GM18873 (cell line): ENCODE measurements around the gene PITPNC1.
"Not testable (repeated sequence)": the region's sequence is repeated elsewhere in the genome, so short reads cannot be mapped to it uniquely, and the experiment has no call there.

Source experiments
- ATAC-seq: cut with Tn5 transposase; IDR thresholded peaks from one replicate; pipeline ENCODE4 v1.9.1; 2021; ENCODE audit warnings: mild to moderate bottlenecking, moderate library complexity, moderate number of reproducible peaks; ENCODE audit not compliant: unreplicated experiment, low FRiP score

PITPNC1 gene

DNA sequence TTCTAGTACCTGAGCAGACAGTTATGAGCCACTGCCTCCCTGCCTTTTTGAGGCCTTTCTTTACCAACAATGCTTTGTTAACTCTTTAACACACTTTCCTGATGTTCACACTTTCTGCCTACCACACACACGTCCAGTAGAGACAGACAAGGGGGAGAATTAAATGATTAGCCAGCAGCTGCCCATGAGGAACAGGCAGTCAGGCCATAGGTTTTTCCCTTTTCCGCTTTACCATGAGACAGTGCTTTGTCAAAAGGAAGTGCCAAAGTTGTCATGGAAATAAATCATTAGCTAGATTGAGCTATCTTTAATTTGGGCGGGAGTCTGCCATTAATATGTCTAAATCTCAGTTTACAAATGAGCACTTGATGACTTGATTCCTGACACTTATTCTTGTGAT lies 102.1 kb downstream of the PITPNC1 start:
- ATAC-seq = no peak

DNA sequence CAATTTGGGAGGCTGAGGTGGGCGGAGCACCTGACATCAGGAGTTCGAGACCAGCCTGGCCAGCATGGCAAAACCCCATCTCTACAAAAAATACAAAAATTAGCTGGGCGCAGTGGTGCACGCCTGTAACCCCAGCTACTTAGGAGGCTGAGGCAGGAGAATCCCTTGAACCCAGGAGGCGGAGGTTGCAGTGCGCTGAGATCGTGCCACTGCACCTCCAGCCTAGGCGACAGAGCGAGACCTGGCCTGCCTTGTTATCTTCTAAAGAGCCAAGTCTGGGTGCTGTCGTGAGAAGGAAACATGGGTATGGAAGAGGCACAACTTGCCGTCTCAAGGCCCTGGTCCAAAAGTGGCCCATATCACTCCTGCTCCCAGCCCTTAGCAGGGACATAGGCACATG lies 103.9 kb downstream of the PITPNC1 start:
- not testable (repeated sequence) for ATAC-seq

DNA sequence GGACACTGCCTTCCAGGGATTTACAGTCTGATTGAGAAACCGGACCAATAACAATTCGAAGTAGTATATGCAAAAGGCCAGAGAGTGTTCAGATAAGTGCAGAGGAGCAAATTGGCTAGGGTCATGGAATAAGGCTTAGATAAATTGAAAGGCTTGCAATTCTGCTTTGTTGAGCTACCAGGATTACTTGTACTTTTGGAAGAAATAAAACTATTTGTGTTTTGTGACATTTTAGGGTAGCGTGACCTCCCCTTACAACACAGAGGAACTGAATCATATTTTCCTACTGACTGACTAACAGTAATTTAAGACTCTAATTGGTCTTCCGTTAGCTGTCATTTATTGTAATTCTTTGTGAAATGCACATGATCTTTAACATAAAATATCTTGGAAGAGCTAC lies 104.7 kb downstream of the PITPNC1 start:
- ATAC-seq = no peak

DNA sequence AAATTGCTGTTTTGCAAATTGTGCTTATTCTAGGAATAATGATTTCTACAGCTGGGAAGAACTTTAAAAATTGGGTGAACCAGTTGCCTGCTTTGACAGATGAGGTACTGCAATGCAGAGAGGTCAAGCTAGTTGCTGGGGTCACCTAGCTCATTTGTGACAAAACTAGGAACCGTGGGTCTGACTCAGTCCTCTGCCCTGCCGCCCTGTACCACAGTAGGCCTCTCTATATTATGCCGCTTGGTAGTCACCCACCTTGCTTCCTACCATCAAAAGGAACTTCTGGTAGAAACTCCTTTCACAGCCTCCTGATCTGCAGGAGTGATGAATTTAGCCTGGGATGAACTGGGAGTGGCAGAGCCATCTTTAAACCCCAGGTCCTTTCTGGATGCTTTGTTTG lies 105.7 kb downstream of the PITPNC1 start:
- no peak for ATAC-seq

DNA sequence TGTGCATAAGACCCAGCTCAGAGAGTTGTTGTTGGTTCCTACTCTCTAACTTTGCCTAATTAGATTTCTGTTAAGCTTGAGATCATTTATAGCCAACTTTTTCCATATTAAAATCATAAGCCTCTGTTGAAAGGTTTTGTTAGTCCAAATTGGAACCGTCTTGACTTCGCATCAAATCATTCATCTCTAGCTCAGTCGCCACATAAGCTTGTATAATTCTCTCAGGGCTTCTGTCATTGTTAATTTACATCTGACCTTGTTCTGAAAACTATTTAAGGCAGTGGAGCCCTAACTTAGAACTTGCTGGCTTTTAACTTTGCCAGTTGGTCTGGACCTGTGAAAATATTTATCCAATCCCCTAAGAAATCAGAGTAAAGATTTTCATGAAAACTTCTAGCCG lies 107.2 kb downstream of the PITPNC1 start:
- ATAC-seq = no peak

DNA sequence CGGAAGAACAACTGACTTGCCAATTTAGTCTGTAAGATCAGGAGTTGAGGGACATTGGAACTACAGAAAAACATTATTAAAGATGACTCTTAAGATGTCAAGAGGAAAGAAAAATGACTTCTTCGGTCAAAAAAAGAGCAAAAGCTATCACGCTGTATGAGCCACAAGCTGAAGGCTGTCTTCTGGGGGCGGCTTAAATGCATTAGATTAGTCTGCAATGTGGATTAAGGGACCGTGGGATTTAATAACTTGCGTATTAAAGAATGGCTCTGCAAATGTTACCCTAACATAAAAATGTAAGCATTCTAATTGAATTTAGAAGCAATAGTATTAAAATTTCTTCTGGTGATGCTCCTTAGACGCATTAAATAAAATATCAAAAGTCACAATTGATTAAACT lies 108.6 kb downstream of the PITPNC1 start:
- ATAC-seq = no peak

DNA sequence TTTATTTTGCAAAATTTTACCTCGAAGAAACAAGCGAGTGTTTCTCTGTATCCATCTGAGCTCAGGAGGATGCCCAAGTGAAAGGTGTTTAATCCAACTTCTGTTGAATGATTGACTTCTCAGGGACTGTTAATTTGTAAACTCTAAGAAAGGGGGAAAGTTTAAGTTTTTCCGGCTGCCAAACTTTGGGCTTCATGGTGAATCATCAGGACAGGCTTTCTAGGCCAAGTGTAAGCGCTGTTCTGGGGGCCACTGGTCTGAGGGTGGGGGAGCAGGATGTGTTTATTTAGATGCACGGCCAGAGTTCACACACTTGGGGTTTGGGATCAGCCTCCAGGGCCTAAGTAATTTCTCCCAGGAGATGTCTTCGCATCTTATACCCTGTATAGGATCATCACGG lies 110.4 kb downstream of the PITPNC1 start:
- no peak for ATAC-seq

DNA sequence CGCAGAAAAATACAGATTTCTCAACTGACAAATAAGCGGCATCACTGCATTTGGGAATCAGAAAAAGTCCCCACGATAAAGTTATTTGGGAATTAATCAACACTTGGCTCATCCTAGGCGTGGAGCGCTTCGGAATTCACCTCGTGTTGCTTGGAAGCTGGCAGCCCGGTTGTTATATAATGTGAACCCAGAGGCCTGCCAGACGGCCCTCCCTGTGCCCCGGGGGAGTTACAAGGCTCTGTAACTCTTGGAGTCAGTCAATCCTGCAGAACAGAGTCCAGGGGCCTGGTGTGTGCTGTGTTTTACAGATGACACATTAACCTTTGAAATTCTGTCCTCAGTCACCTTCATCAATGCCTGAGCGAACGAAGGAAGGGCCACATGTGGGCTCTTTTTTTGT lies 111.1 kb downstream of the PITPNC1 start:
- no peak for ATAC-seq

DNA sequence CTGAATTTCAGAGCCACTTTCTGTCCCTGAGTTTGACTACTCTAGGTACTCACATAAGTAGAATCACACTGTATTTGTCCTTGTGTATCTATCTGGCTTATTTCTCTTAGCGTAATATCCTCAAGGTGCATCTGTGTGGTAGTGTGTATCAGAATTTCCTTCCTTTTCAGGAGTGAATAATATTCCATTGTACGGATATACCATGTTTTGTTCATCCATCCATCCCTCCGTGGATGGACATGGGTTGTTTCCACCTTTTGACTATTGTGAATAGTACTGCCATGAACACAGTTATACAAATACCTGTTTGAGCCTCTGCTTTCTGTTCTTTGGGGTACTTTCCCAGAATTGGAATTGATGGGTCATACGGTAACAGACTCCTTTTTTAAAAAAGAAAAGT lies 111.7 kb downstream of the PITPNC1 start:
- ATAC-seq = no peak

DNA sequence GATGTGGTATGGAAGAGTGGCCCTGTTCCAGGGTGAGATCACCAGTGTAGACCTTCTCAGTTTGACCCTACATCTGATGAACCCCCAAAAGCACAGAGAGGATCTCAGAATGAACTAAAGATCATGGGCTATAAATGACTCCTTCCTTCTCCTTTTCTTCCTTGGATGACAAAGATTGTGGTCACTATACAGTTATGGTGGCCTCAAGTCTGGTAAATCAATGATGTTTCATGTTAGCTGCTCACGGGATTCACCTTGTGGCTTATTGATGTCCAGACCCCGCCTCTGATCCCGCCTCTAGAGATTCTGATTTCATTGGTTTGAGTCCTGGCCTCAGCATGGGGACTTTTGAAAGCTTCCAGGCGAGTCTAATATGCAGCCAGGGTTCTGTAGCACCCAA lies 112.2 kb downstream of the PITPNC1 start:
- ATAC-seq = no peak

DNA sequence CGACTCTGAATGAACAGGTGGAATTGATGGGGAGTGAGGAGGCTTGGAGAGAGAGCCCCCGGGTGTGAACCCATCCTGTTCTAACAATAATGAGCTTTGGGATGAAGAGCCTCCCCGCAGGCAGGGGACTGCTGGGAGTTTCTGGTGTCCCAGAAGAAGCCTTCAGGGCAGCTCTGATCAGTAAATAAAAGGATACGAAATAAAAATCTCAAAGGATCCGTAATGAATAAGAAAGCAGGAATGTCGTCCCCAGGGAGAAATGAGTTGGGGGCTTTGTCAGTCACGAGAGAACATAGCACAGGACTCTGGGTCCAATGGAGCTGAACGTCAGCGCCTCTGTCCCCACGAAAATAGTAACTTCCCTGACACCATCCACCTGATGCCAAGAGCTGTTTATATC lies 113.4 kb downstream of the PITPNC1 start:
- no peak for ATAC-seq

DNA sequence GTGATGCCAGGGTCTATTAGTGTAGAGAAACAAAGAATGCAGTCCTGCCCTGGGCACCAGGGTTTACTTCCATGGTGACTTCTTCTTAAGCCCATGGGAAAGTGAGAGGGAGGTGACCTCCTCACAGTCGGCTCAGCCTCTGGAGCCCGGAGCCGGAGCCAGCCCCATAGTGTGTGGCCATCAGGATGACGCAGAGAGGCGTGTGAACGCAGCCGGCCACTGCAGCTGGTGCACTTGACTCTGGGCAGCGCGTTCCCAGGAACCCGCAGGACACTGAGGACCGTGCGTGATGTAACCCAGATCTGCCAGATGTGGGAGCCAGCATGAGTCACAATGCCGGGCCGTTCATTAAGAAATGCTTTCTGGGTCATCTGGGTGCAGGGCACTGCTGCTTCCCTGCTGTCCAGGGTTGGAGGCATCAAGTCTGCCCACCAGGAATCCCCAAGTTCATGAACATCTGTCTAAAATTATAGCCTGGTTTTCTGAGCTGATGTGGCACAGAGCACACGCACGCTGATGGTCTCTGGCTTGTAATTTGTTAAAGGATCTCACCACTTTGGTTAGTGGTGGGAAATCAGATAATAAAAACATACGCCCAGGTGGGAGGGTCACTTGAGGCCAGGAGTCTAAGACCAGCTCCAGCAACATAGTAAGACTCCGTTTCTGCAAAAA lies 114.1 kb downstream of the PITPNC1 start:
- no peak for ATAC-seq

DNA sequence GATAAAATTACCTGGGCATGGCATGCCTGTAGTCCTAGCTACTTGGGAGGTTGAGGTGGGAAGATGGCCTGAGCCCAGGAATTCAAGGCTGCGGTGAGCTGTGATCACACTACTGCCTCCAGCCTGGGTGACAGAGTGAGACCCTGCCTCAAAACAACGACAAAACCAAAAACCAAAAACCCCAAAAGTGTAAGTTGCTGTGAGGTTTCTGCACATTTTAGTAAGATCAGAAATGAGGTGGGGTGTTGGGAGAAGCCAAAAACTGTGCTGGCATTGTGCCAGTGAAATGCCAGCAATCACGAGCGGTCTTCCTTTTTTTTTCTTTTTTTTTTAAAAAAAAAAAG lies 114.6 kb downstream of the PITPNC1 start:
- ATAC-seq = no peak

DNA sequence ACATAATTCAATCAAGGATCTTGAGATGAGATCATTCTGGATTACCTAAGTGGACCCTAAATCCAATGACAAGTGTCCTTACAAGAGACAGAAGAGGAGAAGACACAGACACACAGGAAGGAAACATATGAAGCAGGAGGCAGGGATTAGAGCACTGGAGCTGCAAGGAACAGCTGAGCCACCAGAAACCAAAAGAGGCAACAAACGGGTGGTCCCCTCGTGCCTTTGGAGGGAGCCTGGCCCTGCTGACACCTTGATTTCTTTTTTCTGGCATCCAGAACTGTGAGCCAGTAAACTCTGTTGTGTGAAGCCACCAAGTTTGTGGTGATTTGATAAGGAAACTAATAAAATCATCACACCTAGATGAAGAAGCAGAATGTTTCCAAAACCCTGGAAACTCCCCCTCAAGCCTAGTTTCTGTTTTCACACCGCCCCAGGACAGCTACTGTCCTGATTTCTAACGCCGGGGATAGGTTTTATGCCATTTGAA lies 115.2 kb downstream of the PITPNC1 start:
- ATAC-seq = no peak

DNA sequence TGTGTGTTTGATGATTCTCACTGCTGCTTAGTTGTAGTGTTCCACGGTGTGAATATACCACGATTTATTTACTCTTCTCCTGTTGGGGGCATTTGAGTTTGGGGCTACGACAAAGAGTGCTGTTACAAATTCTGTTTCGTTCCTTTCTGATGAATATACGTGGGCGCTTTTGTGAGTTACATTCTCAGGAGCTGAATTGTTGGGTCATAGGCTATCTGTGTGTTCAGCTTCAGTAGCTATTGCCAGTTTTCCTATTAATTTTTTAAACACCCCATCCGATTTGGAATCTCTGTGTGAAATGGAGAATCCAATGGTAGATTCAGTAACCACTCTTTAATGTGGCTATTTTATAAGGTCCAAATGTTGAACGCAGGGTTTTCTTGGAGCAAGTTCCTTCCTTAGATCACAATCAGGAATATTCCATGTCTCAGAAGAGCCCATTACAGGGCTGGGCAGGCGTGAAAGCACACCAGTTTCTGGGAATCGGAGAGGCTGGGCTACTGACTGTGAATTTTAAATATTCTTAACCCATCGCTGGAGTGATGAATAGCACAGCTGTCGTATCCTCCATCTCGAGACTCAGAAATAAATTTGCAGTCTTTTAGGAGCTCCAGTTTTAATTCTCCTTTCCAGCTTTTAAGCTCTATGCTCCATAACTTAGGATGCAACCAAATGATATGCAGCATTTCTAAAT lies 115.9 kb downstream of the PITPNC1 start:
- no peak for ATAC-seq

DNA sequence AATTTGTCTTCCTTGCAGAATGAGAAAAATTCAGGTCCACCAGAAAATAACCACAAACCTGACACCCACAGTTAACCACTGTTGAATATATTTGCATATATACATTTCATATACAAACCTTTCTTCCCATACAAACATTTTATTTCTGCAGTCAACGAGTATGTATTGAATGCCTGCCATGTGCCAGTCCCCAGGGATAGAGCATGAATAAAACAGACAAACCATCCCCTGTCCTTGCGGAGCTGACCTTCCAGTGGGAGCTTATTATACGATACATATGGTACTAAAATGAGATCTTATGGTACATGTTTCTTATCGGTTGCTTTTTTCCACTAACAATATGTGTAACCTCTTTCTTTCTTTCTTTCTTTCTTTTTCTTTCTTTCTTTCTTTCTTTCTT lies 116.7 kb downstream of the PITPNC1 start:
- ATAC-seq = no peak

DNA sequence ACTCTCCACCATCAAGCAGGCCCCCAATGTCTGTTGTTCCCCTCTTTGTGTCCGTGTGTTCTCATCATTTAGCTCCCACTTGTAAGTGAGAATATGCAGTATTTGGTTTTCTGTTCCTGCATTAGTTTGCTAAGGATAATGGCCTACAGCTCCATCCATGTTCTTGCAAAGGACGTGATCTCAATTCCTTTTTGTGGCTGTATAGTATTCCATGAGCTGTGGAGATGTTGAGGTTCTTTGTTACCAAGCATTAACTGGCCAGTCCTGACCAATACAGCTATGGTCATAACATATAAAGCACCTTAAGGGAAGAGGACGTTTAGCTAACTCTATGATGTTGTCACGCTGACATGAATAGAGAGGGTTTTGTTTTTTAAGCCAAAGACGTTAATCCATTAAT lies 118.5 kb downstream of the PITPNC1 start:
- not testable (repeated sequence) for ATAC-seq

DNA sequence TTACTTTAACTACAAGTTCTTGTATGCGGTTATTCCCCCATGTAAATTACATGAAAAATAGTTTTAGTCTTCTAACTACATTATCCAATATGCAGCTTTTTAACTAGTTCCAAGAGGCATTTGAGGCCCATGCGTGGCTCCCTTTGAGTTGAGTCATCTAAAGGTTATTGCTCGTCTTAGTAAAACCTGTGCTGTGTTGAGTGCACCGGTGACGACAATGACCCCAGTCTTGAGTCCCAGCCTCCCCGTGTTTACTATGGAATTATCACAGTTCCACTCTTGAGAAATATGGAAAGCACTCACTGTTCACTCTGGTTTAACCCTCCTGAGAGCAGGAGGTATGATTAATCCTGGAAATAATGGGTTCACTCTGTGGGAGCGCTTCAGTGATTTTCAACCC lies 119.2 kb downstream of the PITPNC1 start:
- no peak for ATAC-seq

DNA sequence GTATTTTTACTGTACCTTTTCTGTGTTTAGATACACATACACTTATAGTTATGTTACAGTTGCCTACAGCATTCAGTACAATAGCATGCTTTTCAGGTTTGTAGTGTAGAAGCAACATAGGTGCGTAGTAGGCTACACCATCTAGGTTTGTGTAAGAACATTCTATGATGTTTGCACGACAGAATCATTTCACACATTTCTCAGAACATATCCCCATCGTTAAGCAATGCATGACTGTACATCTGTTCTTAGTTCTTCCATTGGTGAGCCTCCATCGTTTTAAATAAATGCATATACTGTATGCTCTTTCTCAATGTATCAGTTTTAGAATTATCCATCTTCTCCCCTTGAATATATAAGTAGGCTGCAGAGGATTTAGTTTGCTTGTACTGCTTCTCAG lies 122.6 kb downstream of the PITPNC1 start:
- ATAC-seq = no peak

DNA sequence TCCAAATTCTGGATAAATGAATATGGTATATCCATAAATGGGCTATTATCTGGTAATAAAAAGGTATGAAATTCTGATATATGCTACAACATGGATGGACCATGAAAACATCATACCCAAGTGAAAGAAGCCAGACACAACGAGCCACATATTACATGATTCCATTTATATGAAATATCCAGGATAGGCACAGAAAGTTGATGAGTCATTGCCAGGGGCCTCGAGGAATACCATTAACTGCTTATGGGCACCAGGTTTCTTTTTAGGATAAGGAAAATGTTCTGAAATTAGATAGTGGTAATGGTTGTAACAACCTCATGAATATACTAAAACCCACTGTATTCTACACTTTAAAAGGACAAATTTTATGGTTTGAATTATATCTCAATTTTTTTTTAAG lies 123.2 kb downstream of the PITPNC1 start:
- ATAC-seq = no peak

DNA sequence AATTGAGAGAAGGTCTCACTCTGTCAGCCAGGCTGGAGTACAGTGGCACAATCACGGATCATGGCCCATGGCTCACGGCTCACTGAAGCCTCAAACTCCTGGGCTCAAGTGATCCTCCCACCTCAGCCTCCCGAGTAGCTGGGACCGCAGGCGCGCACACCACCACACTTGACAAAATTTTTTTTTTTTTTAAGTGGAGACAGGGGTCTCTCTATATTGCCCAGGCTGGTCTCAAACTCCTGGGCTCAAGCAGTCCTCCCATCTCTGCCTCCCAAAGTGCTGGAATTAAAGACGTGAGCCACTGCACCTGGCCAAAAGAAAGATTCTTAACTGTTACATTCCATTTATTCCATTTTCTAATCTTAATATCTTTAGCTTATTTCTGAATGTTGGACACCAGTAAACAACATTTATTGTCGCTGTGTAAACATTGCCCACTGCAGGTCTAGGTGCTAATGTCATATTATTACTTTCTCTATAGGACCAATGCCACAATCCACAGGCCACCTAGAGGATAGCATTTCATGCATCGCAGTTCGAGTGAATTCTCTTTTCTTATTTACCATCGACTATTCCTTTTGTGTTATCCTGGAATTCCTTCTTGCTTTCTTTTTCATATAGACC lies 123.7 kb downstream of the PITPNC1 start:
- no peak for ATAC-seq

DNA sequence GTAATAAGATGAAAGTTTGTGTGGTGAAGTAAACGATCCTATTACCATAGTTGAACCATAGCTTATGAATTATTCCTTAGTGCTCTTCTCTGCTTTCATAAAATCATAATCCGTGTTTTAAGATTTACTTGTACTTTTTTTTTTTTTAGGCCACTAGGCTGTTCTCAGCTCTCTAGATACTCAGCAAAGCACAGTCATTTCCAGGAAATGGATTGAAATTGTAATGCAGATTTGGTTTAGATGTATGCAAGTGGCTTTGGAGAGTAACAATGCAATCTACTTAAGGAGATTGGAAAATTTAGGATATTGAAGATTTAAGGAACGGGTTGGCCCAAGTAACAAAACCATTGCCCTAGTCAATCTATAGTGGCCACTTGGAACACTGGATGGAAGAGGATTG lies 125.1 kb downstream of the PITPNC1 start:
- ATAC-seq = no peak
